ENCODE measurements around the gene ARFIP2.
A peak's percentile ranks its signal among the peaks of the same experiment; 100 is the strongest.

Gene ARFIP2

DNA sequence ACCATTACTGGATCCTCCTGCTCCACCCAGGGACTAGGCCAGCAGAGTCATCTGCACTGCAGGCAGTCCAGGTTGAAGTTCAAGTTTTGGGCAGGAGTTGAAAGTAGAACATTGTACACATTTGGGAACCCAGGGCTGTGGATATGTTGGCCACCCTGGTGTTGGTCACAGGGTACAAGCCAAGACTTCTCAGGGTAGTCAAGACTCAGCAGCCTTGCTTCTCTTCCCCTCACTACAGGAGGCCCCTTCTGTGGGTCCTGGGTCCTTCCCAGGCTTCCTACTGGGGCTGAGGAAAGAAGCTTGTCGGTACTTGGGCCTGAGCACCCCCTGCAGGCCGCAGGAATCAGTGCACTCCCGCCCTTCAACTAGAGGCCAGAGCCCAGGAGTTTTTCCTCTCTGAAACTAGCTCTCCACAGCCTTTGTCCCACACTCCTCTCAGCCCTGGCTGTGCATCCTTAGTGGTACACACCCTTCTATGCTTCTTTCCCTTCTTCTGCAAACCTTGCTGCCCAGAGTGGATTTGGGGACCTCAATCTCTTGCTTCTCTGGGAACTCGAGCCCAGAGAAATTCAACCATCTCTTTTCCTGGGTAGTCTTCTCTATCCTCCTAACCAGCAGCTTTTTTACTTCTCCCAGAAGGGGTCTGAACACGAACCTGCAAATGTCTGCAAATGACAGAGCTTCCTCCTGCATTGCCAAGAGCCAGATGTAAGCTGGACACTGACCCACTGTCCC, 37.7 kb downstream of the ARFIP2 start:
- no peak overlapping the region for H3K4me3 Mint-ChIP-seq
- ATAC-seq (replicated peaks) (peak; percentile 81 to 82), DNase-seq (peak; percentile 28)
- H3K36me3 Mint-ChIP-seq: no peaks in the 10 kb centered on the region
- H3K9me3 Mint-ChIP-seq: no peaks in the 10 kb centered on the region
- no peak overlapping the region for H3K27ac Mint-ChIP-seq
- H3K27me3 Mint-ChIP-seq: no peaks in the 10 kb centered on the region
- H3K4me1 Mint-ChIP-seq: no peaks in the 10 kb centered on the region

DNA sequence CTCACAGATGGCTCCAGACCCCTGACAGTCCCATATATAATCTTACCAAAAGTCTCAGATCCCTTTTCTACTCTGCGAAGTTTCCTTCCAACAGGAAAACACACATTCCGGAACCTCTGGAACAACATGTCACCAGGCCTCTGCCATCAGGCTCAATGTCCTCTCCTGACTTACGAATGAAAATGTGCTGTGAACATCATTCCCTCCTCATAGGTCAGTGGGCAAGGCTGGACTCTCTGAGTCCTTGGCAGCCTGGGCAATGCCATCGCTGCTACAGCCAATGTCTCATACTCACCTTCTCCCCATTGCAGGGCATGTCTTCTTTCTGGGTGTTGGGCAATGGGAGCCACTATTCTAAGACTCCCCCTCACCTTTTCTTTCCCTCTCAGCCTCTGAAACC, 38.7 kb downstream of the ARFIP2 start:
- no peak overlapping the region for H3K4me3 Mint-ChIP-seq
- no peak overlapping the region for H3K27ac Mint-ChIP-seq
- no peaks in the 10 kb centered on the region for H3K36me3 Mint-ChIP-seq
- DNase-seq (no peak), ATAC-seq (replicated peaks) (no peak)
- no peaks in the 10 kb centered on the region for H3K9me3 Mint-ChIP-seq
- no peaks in the 10 kb centered on the region for H3K27me3 Mint-ChIP-seq
- no peaks in the 10 kb centered on the region for H3K4me1 Mint-ChIP-seq

DNA sequence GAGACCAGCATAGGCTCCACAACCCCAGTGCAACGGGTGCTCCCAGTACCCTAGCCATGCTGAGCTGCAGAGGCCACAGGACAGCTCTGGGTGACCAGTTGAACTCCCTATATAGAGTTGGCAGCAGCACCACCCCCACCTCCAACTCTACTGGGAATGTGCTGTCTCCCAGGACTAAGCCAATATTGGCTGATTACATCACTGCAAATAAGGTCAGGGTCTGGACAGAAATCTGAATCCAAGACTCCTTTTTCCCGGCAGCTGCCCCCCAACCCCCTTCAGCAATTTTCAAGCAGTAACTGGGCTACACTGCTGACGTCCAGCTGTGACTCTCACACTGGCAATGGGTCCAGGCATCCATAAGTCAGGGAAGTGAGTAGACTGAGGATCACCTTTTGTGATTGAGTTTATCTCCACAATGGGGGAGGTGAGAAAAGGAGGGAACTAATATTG, 40.2 kb downstream of the ARFIP2 start, which contains the start of gene HPX:
Gene HPX (minus strand): TSS at position 82 of the 453 bp plus-strand sequence. CDS start 24 bp downstream, at position 58.
- H3K27ac Mint-ChIP-seq: no peak within 1 kb of the TSS
- H3K36me3 Mint-ChIP-seq: no peaks in the 10 kb centered on the region
- ATAC-seq (replicated peaks): no peak
- peaks cover 0 to under 1% of the 10 kb centered on the region in 2 donors for H3K4me1 Mint-ChIP-seq
- no peak within 1 kb of the TSS for H3K4me3 Mint-ChIP-seq
- H3K27me3 Mint-ChIP-seq: no peaks in the 10 kb centered on the region
- DNase-seq: no peak
- H3K9me3 Mint-ChIP-seq: no peaks in the 10 kb centered on the region

DNA sequence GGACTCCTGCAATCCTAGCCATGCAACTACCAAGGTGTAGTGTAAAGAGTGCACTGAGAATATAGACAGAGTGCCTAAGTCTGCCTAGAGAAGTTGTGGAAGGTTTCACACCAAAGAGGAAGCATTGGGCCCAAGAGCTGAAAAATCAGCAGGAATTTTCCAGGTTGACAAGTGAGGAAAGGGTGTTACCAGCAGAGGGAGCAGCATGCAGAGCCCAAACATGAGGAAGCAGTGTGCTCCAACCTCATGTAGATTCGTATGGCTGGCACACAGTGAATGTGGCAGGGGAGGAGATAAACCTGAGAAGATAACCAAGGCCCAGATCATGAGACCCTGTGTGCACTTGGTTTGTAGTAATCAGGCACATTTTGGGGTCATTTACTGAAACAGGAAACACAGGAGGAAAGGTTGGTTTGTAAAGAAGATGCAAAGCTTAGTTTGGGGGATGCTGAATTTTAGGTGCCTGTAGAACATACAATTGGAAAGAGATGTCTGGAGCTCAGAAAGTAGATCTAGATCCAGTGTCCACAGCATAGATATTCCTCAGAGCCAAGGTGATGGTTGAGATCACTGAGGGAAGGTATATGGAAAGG, 42.1 kb downstream of the ARFIP2 start:
- Mint-ChIP-seq H3K27ac (no peak overlapping the region), H3K27me3 (no peaks in the 10 kb centered on the region), H3K4me3 (no peak overlapping the region), H3K9me3 (no peaks in the 10 kb centered on the region), H3K4me1 (peaks cover 4 to 5% of the 10 kb centered on the region in 2 donors), H3K36me3 (no peaks in the 10 kb centered on the region)
- no peak for DNase-seq
- peak in 1 of 2 donors; percentile 33 for ATAC-seq (replicated peaks)

DNA sequence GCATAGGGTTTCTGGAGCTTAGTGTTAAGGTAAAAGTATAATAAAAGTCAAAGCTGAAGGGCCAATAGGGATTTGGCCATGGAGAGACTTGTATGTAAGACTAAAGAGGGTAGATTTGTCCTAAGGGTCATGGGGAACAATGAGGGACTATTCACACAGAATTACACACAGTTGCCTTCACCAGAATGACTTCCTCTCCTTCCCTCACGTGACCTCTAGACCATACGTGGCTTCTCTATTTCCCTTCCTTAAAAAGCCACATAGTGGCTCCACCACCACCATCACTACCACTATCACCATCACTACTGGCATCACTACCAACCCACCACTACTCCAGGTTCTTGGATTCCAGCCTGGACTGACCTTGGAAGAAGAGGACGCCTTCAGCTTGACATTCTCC, 43.1 kb downstream of the ARFIP2 start:
- Mint-ChIP-seq H3K4me1 (peaks cover 7 to 9% of the 10 kb centered on the region in 2 donors), H3K4me3 (no peak overlapping the region), H3K36me3 (no peaks in the 10 kb centered on the region), H3K9me3 (no peaks in the 10 kb centered on the region), H3K27ac (no peak overlapping the region), H3K27me3 (no peaks in the 10 kb centered on the region)
- DNase-seq (no peak), ATAC-seq (replicated peaks) (peak; percentile 62 to 63)

DNA sequence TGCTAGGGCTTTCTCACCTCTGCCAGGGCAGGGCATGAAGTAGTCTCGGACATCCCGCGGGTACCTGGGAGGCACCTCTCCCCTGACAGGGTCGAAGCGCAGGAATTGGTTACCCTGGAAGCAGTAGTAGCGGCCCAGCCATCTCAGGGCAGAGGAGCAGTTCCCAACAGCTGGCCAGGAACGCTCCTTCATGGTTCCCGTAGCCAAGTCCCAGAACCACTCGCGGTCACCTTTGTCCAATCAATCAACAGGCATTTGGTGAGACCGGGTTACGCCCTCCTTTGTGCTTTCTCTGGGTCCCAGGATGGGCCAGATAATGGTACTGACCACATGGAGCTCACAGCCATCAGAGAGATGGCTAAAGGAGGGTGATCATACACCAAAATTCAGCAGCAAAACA, 43.7 kb downstream of the ARFIP2 start:
- ATAC-seq (replicated peaks) (no peak), DNase-seq (no peak)
- Mint-ChIP-seq H3K36me3 (no peaks in the 10 kb centered on the region), H3K27me3 (no peaks in the 10 kb centered on the region), H3K4me3 (no peak overlapping the region), H3K9me3 (no peaks in the 10 kb centered on the region), H3K27ac (no peak overlapping the region), H3K4me1 (peaks cover 7 to 9% of the 10 kb centered on the region in 2 donors)

- ATAC-seq (replicated peaks) (peak in 1 of 2 donors; percentile 47), DNase-seq (no peak)
- Mint-ChIP-seq H3K9me3 (no peaks in the 10 kb centered on the region), H3K4me1 (peaks cover 7 to 9% of the 10 kb centered on the region in 2 donors), H3K4me3 (no peak overlapping the region), H3K36me3 (no peaks in the 10 kb centered on the region), H3K27me3 (no peaks in the 10 kb centered on the region), H3K27ac (no peak overlapping the region)
Measured at GRCh38 chr11:6433998-6434660, 47.0 kb downstream of the ARFIP2 start.

DNA sequence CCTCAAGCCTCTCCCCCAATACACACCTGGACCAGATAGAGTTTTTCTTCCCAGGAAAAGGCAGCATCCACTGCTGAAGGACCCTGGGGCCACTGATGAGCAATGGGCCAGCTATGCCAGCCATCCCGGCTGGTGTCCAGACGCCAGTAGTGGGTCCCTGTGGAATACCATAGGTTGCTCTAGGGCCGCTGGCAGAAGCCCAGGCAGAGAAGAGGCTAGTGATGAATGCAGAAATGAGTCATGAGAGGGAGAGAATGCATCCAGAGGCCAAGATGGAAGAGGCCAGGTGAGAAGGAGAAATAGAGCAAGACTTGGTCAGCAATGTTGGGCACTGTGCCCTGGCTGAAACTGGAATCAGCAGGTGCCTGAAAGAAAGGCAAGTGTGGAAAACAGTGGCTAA, 49.3 kb downstream of the ARFIP2 start:
- Mint-ChIP-seq H3K9me3 (no peaks in the 10 kb centered on the region), H3K27me3 (no peaks in the 10 kb centered on the region), H3K4me3 (no peak overlapping the region), H3K4me1 (peaks cover 7 to 9% of the 10 kb centered on the region in 2 donors), H3K36me3 (no peaks in the 10 kb centered on the region), H3K27ac (no peak overlapping the region)
- ATAC-seq (replicated peaks): no peak
- DNase-seq: no peak

GRCh38 chr11:6427516-6427915, 53.6 kb downstream of the ARFIP2 start:
- H3K4me3 Mint-ChIP-seq: no peak overlapping the region
- ATAC-seq (replicated peaks) (no peak), DNase-seq (no peak)
- no peaks in the 10 kb centered on the region for H3K36me3 Mint-ChIP-seq
- no peak overlapping the region for H3K27ac Mint-ChIP-seq
- H3K4me1 Mint-ChIP-seq: no peaks in the 10 kb centered on the region
- no peaks in the 10 kb centered on the region for H3K9me3 Mint-ChIP-seq
- H3K27me3 Mint-ChIP-seq: peaks cover 17 to 21% of the 10 kb centered on the region in 2 donors

All from stimulated activated naive B cell treated with anti-CD40 and anti-IgM and Interleukin-4, amounts not matched to agents 10 μg/mL and 1 μg/mL and 100 μg/mL, for 72 hours (primary cell).